HG02642 (cell line): ENCODE measurements around the gene DYSF.

Experiments
- ATAC-seq: cut with Tn5 transposase; IDR thresholded peaks from one replicate; pipeline ENCODE4 v1.9.1; 2021; ENCODE audit warnings: mild to moderate bottlenecking; ENCODE audit not compliant: unreplicated experiment, poor library complexity

The DYSF gene

DNA sequence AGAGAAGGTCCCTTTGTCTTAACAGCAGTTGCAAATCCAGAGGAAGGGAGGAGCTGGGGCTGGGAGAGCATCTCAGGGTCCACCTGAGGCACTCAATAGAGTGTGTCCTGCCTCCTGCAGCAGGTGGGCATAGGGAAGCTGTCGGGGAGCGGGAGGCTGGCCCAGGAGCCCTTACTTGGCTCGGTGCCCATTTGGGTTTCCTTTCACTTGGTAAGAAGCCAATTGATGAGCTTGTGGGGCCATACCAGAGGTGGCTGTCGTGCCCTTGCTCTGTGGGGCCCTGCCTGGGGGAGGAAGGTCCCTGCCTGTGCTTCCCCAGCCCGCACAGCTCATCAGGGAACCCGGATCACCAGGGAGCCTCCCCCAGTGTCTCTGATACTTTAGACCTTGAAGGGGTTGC is 229.7 kb downstream of the DYSF start:
- ATAC-seq: no peak

DNA sequence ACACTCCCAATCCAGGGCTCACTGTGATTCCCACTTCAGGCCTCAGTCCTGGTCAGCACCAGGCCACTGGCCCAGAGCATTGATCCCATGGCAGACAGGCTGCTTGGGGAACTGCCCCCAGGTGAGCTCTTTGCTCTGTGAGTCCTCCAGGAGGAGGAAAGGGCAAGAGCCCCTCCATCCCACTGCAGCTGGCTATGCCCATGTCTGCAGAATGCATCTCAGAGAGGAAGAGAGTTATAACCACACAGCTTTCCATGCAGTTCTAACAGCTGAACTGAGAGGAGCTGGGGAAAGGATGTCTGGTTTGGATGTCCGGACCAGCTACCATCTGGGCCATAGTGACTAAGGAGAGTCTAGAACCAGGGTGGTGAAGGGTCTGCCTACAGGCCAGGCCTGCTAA is 230.3 kb downstream of the DYSF start:
- no peak for ATAC-seq

DNA sequence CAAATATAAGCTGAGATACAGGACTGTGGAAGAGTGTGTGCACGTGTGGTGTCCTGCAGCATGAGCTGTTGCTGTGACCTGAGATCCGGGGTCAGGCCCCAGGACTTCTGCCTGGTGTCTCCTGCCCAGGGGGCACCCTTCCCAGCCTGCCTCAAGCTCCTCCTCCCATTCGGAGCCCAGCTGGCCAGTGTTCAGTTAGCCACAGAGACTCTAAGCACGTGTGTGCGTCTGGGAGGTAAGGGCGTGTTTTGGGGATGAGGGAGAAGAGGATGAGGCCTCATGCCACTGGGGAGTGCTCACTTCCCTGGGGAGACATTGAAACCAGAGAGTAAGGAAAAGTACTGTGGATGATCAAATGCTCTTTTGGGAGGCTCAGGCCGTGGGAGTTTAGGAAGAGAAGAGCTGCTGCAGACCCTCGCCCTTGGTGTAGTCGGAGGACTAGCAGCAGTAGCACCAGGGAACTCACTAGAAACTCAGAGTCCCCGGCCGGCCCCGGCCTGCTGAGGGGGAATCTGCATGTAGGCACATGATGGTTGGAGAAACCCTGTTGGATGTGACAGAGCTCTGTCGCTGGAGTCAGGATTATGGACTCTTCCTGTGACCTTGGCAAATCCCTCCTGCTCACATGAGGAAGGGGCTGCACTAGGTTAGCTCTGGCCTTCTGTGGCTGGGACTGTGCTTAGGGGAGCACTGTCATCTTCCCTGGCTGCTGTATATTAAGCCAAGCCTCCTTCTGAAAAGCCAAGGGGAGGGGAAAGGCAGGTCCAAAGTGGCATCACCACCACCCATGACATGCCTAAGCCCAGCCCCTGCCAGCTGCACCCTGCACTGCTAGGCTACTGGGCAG is 231.1 kb downstream of the DYSF start:
- ATAC-seq: no peak

DNA sequence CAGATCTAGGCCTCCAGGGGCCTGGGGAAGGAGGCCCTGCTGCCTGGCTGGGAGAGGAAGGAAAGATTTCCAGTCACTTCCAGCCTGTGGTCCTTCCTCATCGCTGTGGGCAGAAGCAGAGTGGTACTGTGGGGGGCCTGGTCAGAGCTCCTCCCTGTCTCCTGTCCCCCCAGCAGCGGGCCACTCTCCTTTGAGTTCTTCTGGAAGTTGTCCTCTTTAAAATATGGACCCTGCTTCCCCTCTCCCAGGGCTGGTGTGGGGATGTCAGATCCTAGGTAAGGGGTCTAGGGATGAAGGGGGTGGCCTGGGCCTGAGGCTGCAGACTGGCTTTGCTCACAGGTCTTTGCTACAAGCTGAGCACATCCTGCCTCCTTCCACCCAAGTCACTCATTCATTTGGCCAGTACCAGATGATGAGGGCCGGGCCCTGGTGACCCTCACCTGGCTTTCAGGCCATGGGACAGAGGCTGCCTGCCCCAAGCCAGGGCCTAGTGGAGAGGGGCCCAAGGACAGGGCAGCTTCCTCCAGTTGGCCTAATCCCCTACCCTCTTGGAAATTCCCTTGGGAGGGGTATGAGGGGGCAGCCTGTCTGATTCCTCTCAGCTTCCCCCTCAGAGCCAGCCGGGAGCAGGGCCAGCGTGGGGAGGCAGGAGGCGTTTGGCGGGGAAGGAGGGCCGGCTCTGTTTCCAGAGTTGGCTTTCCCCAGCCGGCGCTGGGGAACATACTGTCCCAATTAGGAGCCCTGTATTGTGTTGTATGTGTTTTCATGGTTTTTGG is 231.9 kb downstream of the DYSF start:
- ATAC-seq: no peak

DNA sequence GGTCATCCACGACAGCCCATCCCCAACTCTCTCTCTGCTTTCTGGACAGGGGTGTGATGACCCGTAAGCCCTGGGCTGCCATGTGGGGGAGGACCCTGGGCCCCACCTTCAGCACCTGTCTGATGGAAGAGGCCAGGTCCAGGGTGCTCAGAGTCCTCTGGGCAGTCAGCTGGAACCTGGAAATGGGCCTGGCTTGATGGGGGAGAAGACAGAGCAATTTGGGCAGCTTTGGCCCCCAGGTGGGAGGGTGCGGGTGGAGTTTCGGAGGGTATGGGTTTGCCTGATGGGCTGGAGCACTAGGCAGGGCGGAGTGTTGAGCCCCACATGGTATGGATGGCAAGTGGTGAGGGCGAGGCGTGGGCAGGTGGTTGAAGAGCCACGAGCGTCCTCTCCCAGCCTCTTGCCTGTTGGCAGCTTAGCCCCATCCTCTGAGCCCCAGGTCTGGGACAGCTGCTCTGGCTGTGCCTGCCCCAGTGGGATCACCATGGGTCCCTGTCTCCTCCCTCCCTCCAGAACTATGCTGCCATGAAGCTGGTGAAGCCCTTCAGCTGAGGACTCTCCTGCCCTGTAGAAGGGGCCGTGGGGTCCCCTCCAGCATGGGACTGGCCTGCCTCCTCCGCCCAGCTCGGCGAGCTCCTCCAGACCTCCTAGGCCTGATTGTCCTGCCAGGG is 232.7 kb downstream of the DYSF start:
- ATAC-seq: no peak

DNA sequence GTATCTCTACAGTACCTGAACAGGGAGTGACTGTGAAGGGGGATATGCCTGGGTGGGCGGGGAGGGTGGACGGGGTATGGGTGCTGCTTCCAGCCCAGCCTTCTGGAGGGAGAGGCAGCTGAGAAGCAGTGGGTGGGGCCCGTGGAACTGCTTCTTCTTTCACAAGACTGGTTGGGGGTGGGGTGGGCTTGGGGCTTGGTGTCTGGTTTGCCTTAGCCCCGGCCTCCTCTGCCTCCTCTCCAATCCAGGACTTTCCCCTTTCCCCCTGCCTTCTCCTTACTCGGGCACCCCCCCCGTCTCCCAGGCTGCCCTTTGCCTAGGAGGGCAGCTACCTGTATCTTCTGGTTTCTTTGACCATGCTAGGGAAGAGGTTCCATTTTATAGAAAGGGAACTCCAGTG is 233.4 kb downstream of the DYSF start:
- ATAC-seq: no peak

DNA sequence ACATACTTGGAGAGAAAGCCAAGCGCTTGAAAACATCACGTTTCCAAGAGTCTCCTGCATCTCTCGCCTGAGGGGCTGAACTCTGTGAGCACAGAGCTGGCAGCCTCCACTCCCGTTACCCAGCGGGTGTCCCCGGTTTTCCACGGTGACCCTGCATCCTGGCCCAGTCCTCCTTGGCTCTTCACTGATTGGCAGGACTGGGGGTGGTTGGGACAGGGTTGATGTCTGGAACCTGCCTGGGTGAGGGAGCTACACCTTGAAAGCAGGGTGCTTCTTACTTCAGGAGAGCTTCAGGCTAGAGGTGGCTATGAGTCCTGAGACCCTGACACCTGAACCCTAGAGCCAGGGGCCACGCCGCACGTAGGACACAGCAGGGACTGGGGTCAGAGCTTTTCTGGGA is 234.1 kb downstream of the DYSF start:
- ATAC-seq: no peak

DNA sequence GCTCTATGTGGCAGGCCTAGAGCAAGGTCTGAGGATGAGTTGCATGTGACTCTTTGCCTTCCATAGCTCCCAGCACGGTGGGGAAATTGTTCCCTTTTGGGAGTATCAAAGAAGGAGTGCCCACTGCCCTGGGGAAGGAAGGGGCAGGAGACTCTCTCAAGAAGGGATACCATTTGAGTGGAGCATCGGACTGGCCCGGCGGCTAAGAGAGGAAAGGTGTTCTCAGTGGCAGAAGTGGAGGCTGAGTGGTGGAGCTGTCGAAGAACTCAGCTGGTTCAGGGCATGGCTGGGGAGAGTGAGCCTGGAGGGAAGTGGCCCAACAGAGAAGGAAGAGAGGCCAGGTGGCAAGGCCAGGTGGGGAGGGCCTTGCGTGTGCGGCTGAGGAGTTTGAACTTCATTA is 235.2 kb downstream of the DYSF start:
- ATAC-seq: no peak

DNA sequence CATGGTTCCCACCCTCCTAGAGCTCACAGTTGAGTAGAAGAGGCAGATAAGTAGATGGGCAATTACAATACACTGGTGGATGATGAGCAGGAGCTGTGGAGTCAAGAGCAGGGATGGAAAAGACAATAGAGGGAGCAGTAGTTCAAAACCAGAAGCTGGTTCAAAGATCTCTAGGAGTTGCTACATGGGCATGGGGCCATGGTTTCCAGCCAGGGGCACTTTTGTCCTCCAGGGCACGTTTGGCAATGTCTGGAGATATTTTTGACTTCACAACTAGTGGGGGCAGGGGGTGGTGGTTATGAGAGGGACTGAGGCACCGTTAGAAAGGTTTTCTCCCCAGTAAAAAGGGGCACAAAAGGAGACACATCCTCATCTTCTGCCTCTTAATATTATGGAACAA is 236.0 kb downstream of the DYSF start:
- ATAC-seq: no peak

DNA sequence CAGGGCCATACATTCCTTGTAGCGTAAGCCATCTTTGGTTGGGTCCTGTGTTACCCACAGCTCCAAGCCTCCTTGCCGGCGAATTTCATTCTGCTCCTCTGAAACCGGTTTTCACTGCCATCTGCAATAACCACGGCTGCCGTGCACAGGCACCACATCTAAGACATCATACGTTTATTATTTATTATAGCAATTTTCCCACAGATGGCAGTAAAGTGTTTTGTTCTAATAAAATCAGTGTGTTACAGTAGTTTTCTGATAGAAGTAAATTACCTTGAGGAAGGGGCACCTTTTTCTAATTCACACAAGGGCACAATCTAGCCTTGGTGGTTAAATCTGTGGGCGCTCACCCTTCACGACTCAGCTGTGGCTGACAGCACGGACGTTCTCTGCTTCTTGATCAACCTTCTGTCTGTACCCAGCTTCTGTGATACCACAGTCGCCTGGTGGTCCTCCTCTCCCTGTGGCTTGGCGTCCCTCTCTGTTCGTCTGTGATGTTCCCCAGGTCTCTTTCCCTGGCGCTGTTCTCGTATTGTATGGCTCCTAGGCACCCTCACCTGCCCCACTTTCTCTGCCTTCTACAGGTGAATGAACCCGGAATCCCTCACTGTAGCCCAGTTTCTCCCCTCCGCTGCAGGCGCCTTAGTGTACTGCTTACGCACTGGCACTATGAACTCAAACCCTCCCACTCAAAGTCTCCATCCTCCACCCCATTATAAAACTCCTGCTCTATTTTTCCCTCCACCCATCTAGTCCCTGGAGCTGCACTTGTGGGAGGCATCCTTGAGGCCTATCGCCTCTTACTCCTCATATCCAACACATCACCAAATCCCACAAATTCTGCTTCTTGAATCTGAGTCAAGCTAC is 236.8 kb downstream of the DYSF start:
- no peak for ATAC-seq

DNA sequence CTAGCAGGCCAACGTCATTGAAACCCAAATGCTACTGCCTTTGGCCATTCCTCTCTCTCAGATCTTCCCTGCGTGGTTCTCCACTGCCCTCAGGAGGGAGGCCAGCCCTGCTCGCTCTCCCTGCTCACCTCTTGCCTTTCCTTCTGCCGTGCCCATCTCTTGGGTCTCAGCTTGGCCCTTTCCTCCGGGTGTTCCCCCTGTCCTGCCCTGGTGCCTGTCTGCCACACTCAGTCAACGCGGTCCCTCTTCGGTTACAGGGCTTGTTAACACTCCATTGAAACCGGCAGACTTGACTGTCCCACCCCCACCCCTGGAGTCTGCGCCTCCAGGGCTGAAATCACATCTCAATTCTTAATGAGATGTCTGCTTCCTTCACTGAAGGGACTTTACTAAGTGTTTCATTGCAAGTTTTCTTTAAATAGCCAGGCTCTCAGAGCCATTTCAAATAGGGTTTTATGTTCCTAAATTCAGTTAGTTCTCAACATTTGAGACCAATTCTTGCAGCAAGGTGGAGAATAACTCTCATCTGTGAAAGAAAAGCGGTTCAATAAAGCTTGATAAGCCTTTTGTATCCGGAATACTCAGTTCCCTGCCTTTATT is 237.6 kb downstream of the DYSF start:
- no peak for ATAC-seq

DNA sequence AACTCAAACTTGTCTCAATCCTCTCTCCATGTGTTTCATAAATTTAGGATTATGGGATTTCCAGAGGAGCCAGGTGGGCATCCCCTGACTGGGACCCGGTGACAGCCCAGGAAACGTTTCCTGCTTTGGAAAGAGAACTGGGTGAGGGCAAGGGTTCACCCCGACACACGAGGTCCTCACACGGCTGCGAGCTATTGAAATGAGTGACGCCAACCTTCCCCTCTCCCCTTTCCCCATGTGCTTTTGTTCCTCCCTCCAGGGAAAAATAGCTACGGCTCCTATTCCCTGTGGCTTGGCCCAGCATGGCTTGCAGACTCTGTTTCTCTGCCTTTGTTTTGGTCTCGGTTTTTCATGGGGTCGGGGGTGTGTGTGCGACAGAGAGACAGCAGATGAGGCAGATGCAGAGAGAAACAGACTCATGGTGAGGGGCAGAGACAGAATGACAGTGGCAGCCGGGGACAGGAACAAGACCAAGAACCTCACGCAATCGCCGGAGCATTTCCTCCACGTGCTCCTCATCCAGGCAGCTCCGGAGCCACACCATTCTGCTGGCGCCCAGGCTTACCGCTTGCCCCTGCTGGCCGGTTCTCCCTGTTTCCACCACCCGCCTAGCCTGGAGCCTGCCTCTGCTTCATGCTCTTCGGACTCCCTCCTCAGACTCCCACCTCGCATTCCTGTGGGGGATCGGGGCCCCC is 238.5 kb downstream of the DYSF start:
- no peak for ATAC-seq

DNA sequence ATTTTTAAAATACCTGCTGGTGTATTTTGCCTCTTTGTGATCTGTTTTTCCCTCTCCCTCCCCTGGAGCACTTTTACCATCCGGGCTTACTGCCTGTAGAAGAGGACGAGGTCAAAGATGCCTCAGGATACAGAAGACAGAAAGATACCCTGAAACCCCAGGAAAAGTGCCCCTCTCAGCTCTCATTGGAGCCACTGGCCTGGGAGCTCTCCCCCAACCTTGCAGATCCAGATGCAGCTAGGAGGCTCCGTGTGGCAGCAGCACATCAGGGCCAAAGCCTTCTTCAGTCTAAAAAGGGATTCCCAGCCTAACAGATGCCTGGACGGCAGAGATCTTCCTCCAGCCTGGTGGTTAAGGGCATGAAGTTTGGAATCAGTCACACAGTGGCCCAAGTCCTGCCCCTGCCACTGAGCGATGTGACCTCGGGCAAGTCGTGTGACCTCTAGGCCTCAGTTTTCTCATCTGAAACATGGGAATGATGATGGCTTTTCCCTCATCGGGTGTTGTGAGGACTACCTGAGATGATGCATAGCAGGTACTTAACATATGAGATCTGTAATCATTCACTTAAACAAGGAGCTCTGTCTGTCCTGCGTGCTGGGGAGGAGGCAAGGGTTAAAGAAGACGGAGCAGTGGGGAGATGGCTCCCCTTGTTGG is 239.4 kb downstream of the DYSF start:
- ATAC-seq: no peak

DNA sequence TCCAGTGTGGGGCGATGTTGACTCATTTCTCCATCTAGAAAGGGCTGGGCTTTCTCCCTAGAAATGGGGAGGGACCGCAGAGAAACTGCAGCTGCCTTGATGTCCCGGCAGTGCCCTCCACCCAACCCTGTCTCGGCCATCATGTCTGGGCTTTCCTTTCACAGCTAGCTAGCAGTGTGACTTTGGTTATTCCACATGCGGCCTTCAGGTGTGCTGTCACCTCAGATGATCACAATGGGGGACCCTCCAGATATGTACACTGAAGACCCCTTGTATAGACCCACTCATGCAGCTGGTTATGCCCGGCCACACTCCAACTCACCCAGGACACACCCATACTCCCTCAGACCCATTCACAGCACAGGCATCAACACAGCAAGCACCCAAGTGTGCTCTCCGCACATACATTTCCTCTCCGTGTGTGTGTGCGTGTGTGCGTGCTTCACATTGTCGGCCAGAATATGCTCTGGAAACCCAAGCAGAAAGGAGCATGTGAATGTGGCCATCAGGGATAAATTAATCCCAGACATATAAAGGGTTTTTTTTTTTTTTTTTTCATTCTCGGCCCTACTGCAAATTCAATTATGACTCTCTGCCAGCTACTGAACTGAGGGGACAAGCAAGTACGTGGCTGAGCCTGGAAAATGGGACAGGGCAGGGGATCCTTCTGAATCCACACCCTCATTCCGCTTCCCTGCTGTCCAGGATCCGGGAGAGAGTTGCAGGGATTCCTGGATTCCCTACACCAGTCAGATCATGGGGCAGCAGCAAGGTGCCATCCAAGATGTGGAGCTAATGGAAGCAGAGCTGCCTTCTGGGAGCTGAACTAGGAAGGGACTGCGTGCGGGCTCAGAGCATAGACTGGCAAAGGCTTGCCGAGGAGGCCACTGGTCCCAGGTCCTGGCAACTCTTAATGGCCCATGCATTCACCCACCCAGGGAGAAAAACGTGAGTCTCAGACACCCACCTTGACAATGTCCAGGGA is 240.2 kb downstream of the DYSF start:
- ATAC-seq: no peak

DNA sequence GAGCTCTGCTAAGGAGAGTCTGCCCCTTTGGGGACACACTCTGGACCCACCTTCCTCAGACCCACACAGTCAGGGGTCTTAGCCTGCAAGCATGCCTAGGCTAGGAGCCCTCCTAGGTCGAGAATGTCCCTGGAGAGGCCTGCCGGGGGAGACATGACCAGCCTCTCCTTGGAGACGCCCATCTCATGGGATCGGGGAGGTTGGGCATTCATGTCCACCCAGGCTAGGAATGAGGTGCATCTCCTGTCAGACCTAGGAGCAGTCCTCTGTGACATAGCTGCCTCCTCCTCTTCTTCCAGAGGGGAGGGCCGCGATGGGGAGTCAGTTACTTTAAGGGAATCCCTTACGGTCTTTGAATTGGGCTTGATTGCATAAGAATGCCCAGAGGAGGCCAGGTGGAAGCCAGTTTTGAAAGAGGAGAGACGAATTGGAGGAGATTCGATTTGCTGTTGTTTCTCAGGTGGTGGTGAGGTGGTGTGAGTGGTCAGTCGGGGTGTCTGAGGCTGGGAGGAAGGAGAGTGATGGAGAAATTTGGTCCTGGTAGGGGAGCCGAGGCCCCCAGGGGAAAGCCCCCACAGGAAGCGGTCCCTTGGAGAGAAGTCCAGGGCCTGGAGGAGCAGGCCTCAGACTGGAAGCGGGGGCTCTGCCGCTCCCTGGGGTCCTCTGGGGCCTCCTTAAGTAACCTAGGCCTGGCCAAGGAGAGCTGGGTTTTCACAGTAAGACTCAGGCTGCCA is 241.3 kb downstream of the DYSF start:
- ATAC-seq: no peak

DNA sequence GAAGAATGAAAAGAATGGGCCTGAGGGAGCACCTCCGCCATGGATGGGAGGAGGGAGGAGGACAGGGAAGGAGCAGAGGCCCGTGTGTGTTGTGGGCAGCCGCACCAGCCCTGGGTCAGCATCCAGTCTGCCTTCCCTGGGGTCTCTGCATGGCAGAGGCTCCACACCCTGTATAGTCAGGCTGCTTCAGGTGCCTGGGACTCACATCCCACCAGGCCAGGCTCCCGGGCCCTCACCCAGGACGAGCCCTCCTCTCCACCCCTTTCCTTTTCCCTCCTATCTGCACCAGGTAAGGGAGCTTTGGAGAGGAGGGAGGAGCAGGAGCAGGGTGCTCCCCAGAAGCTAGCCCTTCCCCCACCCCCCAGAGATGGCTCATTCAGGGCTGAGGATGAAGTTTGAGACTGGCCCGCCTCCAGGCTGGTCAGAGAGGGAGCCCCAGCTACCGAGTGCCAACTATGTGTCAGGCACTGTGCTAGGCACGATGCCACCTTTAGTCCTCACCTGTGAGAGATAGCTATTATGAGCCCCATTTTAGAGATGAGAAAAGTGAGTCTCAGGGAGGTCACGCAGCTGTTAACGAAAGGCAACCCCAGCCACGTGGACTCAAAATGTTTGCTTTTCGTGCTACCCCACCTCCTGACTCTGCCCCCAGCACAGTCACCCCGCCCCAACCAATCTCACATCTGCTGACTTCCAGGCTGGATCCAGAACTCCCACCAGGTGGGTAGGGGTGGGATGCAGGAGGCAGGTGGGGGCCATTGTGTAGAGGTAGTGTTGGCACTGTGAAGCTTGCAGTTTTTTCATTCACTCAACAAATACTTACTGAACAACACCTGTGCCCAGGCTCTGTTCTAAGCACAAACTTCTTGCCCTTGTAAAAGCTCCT is 242.1 kb downstream of the DYSF start:
- ATAC-seq: no peak
